GM23338 (cell line): ENCODE results near the gene KIF27. TPM values are rescaled to one million over a fixed set of nuclear protein-coding genes. Genes with fewer than 3 reads are reported as not detected.
A peak's percentile ranks its signal among the peaks of the same experiment; 100 is the strongest.

Experiments
- ATAC-seq: fragments of 200-7000 bp; cut with Tn5 transposase; 3 replicates; pipeline ENCODE4 v1.9.1; 2020
- DNase-seq: peaks from one replicate; pipeline ENCODE4 v3.0.0-alpha.2; 2015; ENCODE audit warnings: low spot score
- H2AFZ ChIP-seq: fragments of 200-600 bp; sonication (generic); 2 replicates; pipeline ENCODE4 v1.8.0; 2016; ENCODE audit warnings: antibody characterized with exemption, mild to moderate bottlenecking, moderate library complexity
- H3F3A ChIP-seq: fragments of 200-600 bp; sonication (generic); replicated peaks from 2 replicates; pipeline ENCODE4 v1.8.0; 2017; ENCODE audit warnings: antibody characterized with exemption, mixed run types, low read depth
- H3K27ac ChIP-seq: fragments of 200-600 bp; sonication (generic); 2 replicates; pipeline ENCODE4 v1.6.1; 2016; ENCODE audit warnings: low read depth
- H3K27me3 ChIP-seq: fragments of 200-600 bp; sonication (generic); 2 replicates; pipeline ENCODE4 v1.8.0; 2016; ENCODE audit warnings: mild to moderate bottlenecking, mixed run types, moderate library complexity; ENCODE audit not compliant: insufficient read depth
- H3K36me3 ChIP-seq: fragments of 200-600 bp; sonication (generic); 2 replicates; pipeline ENCODE4 v1.8.0; 2016; ENCODE audit warnings: mild to moderate bottlenecking; ENCODE audit not compliant: insufficient read depth
- H3K4me1 ChIP-seq: fragments of 200-600 bp; sonication (generic); 2 replicates; pipeline ENCODE4 v1.8.0; 2016; ENCODE audit warnings: mild to moderate bottlenecking, moderate library complexity; ENCODE audit not compliant: insufficient read depth
- H3K4me2 ChIP-seq: fragments of 200-600 bp; sonication (generic); 2 replicates; pipeline ENCODE4 v1.7.1; 2017; ENCODE audit warnings: mixed run types
- H3K4me3 ChIP-seq: fragments of 200-600 bp; sonication (generic); 2 replicates; pipeline ENCODE4 v1.6.1; 2016; ENCODE audit warnings: mixed run types
- H3K79me2 ChIP-seq: fragments of 200-600 bp; sonication (generic); replicated peaks from 2 replicates; pipeline ENCODE4 v1.8.0; 2017; ENCODE audit warnings: mild to moderate bottlenecking; ENCODE audit not compliant: insufficient read depth
- H3K9me2 ChIP-seq: fragments of 200-600 bp; sonication (generic); 2 replicates; pipeline ENCODE4 v1.8.0; 2017; ENCODE audit not compliant: insufficient read depth
- H4K20me1 ChIP-seq: fragments of 200-600 bp; sonication (generic); replicated peaks from 2 replicates; pipeline ENCODE4 v1.8.0; 2017; ENCODE audit warnings: mild to moderate bottlenecking; ENCODE audit not compliant: insufficient read depth
- H3K27ac Mint-ChIP-seq: 2 replicates; pipeline ENCODE4 v1.8.0; 2020; ENCODE audit warnings: inconsistent platforms, mild to moderate bottlenecking, moderate library complexity, mixed read lengths
- H3K27me3 Mint-ChIP-seq: 3 replicates; pipeline ENCODE4 v1.8.0; 2022; ENCODE audit warnings: low read depth, mild to moderate bottlenecking, moderate library complexity, mixed read lengths, inconsistent platforms; ENCODE audit not compliant: insufficient read depth, poor library complexity
- H3K36me3 Mint-ChIP-seq: 3 replicates; pipeline ENCODE4 v1.8.0; 2021; ENCODE audit warnings: low read depth, mild to moderate bottlenecking, inconsistent platforms, moderate library complexity, mixed read lengths
- H3K4me1 Mint-ChIP-seq: 3 replicates; pipeline ENCODE4 v1.8.0; 2020; ENCODE audit warnings: mild to moderate bottlenecking, inconsistent platforms, mixed read lengths
- H3K4me3 Mint-ChIP-seq: 3 replicates; pipeline ENCODE4 v1.8.0; 2021; ENCODE audit warnings: moderate library complexity, mild to moderate bottlenecking, inconsistent platforms, mixed read lengths
- H3K9me3 Mint-ChIP-seq: 3 replicates; pipeline ENCODE4 v1.8.0; 2020; ENCODE audit warnings: moderate library complexity, mild to moderate bottlenecking, inconsistent platforms, mixed read lengths
- CREB1 ChIP-seq: fragments of 250-450 bp; sonication (Bioruptor Pico); IDR thresholded peaks from 2 replicates; pipeline ENCODE4 v1.5.0; 2020; ENCODE audit warnings: low read depth, mild to moderate bottlenecking, moderate library complexity
- EZH2 ChIP-seq: fragments of 200-600 bp; sonication (generic); IDR thresholded peaks from one replicate; pipeline ENCODE4 v1.8.0; 2017; ENCODE audit warnings: antibody characterized with exemption, mild to moderate bottlenecking, low read depth; ENCODE audit not compliant: unreplicated experiment
- EZH2phosphoT487 ChIP-seq: fragments of 200-600 bp; sonication (generic); IDR thresholded peaks from one replicate; pipeline ENCODE4 v1.8.1; 2018; ENCODE audit warnings: antibody characterized with exemption; ENCODE audit not compliant: unreplicated experiment
- JUNB ChIP-seq: IDR thresholded peaks from one replicate; pipeline ENCODE4 v1.6.1; 2016; ENCODE audit warnings: antibody characterized with exemption; ENCODE audit not compliant: unreplicated experiment
- NANOG ChIP-seq: IDR thresholded peaks from 2 replicates; pipeline ENCODE4 v1.6.1; 2016; ENCODE audit warnings: antibody characterized with exemption, borderline replicate concordance
- POLR2AphosphoS5 ChIP-seq: IDR thresholded peaks from 2 replicates; pipeline ENCODE4 v1.6.1; 2016; ENCODE audit warnings: antibody characterized with exemption, low read depth
- STAT1 ChIP-seq: IDR thresholded peaks from one replicate; pipeline ENCODE4 v1.6.1; 2016; ENCODE audit warnings: antibody characterized with exemption; ENCODE audit not compliant: unreplicated experiment
- ZNF114 ChIP-seq: fragments of 250-450 bp; sonication (Bioruptor Pico); IDR thresholded peaks from 2 replicates; pipeline ENCODE4 v1.5.0; 2020; ENCODE audit warnings: mild to moderate bottlenecking, moderate library complexity
- ZNF331 ChIP-seq: fragments of 250-450 bp; sonication (Bioruptor Pico); IDR thresholded peaks from 2 replicates; pipeline ENCODE4 v1.5.0; 2020; ENCODE audit warnings: low read depth, mild to moderate bottlenecking, moderate library complexity
- polyA plus RNA-seq: library from polyadenylated mRNA; unstranded; fragments of >200 nt; fragmentation: Nextera tagmentation; extraction: Ambion mirVana; gene quantifications from 2 replicates; pipeline ENCODE4 v1.2.1, GENCODE V29; 2016
- total RNA-seq: library from RNA; depleted of rRNA; stranded (reverse); fragments of >200 nt; shearing (Covaris generic); gene quantifications from 2 replicates; pipeline ENCODE4 v1.2.3, GENCODE V29; 2014
- TF ChIP-seq, protein P1 (sequence below): fragments of 250-450 bp; sonication (Bioruptor Pico); IDR thresholded peaks from 2 replicates; pipeline ENCODE4 v1.5.0; 2020; ENCODE audit warnings: mild to moderate bottlenecking, moderate library complexity
- TF ChIP-seq, protein P2 (sequence below): IDR thresholded peaks from 2 replicates; pipeline ENCODE4 v1.6.1; 2016; ENCODE audit warnings: antibody characterized with exemption
- TF ChIP-seq, protein P3 (sequence below), 2 experiments: fragments of 200-600 bp in 1 of 2; sonication (generic) in 1 of 2; conservative IDR thresholded peaks; 2 replicates each; pipeline versions ENCODE4 v1.5.1 to v1.6.1; 2016 to 2017; ENCODE audit warnings: antibody characterized with exemption in 2 of 2, low read depth in 2 of 2, mild to moderate bottlenecking in 2 of 2, moderate library complexity in 1 of 2
- TF ChIP-seq, protein P4 (sequence below): IDR thresholded peaks from one replicate; pipeline ENCODE4 v1.6.1; 2018; ENCODE audit warnings: antibody characterized with exemption; ENCODE audit not compliant: unreplicated experiment

Gene KIF27
- total and polyA plus RNA-seq, 2 experiments from 2014 or later, result 3.3 to 8.2 TPM

DNA sequence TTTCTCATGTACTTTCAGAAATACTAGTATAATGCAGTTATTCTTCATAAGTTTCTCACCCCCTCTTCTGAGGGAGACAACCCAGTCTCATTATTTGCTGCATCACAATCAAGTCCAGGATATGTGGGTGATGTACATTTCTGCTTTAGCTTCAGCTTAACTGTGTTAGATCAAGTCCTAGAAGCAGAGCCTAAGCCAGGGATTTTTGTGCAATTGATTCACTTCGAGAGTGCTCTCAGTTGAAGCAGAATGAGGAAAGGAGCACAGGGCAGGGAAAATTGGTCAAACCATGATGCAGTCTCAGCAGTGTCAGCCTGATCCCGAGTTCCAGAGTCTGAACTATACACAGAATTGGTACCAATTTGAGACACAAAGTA is 43.7 kb upstream of the KIF27 start (continued):
- TF ChIP-seq, protein P1, sequence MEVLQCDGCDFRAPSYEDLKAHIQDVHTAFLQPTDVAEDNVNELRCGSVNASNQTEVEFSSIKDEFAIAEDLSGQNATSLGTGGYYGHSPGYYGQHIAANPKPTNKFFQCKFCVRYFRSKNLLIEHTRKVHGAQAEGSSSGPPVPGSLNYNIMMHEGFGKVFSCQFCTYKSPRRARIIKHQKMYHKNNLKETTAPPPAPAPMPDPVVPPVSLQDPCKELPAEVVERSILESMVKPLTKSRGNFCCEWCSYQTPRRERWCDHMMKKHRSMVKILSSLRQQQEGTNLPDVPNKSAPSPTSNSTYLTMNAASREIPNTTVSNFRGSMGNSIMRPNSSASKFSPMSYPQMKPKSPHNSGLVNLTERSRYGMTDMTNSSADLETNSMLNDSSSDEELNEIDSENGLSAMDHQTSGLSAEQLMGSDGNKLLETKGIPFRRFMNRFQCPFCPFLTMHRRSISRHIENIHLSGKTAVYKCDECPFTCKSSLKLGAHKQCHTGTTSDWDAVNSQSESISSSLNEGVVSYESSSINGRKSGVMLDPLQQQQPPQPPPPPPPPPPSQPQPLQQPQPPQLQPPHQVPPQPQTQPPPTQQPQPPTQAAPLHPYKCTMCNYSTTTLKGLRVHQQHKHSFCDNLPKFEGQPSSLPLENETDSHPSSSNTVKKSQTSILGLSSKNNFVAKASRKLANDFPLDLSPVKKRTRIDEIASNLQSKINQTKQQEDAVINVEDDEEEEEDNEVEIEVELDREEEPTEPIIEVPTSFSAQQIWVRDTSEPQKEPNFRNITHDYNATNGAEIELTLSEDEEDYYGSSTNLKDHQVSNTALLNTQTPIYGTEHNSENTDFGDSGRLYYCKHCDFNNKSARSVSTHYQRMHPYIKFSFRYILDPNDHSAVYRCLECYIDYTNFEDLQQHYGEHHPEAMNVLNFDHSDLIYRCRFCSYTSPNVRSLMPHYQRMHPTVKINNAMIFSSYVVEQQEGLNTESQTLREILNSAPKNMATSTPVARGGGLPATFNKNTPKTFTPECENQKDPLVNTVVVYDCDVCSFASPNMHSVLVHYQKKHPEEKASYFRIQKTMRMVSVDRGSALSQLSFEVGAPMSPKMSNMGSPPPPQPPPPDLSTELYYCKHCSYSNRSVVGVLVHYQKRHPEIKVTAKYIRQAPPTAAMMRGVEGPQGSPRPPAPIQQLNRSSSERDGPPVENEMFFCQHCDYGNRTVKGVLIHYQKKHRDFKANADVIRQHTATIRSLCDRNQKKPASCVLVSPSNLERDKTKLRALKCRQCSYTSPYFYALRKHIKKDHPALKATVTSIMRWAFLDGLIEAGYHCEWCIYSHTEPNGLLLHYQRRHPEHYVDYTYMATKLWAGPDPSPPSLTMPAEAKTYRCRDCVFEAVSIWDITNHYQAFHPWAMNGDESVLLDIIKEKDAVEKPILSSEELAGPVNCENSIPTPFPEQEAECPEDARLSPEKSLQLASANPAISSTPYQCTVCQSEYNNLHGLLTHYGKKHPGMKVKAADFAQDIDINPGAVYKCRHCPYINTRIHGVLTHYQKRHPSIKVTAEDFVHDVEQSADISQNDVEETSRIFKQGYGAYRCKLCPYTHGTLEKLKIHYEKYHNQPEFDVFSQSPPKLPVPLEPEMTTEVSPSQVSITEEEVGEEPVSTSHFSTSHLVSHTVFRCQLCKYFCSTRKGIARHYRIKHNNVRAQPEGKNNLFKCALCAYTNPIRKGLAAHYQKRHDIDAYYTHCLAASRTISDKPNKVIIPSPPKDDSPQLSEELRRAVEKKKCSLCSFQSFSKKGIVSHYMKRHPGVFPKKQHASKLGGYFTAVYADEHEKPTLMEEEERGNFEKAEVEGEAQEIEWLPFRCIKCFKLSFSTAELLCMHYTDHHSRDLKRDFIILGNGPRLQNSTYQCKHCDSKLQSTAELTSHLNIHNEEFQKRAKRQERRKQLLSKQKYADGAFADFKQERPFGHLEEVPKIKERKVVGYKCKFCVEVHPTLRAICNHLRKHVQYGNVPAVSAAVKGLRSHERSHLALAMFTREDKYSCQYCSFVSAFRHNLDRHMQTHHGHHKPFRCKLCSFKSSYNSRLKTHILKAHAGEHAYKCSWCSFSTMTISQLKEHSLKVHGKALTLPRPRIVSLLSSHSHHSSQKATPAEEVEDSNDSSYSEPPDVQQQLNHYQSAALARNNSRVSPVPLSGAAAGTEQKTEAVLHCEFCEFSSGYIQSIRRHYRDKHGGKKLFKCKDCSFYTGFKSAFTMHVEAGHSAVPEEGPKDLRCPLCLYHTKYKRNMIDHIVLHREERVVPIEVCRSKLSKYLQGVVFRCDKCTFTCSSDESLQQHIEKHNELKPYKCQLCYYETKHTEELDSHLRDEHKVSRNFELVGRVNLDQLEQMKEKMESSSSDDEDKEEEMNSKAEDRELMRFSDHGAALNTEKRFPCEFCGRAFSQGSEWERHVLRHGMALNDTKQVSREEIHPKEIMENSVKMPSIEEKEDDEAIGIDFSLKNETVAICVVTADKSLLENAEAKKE (CRISPR knock-in tag), result no peak
- TF ChIP-seq, protein P2, sequence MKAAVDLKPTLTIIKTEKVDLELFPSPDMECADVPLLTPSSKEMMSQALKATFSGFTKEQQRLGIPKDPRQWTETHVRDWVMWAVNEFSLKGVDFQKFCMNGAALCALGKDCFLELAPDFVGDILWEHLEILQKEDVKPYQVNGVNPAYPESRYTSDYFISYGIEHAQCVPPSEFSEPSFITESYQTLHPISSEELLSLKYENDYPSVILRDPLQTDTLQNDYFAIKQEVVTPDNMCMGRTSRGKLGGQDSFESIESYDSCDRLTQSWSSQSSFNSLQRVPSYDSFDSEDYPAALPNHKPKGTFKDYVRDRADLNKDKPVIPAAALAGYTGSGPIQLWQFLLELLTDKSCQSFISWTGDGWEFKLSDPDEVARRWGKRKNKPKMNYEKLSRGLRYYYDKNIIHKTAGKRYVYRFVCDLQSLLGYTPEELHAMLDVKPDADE, result no peak
- TF ChIP-seq EZH2 (no peak), STAT1 (no peak), ZNF114 (CRISPR knock-in tag) (no peak), JUNB (no peak), POLR2AphosphoS5 (no peak)

DNA sequence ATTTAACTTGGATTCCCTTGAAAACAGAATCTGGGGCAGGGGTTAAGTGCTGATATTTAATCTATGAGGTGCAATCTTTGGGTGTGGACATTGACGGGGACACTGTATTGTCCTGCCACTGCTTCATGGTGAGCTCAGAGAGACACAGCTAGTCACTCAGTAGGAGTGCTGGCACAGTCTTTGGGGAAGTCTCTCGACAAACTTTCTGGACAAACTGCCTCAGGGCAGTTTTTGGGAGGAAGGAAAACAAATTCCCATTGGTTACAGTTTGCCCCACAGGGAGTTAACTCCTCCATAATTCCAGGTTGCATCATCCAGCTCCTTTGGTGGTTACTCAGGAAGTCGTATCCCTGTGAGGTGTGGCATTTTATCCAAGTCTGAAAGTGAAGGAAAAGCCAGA is 40.9 kb upstream of the KIF27 start:
- no peak overlapping the region for H3K4me2 ChIP-seq
- Mint-ChIP-seq H3K4me1 (0 out of 3 replicates have a peak, but pooled peaks cover 2% of the 10 kb centered on the region), H3K27ac (no peak overlapping the region), H3K36me3 (peaks cover 10% of the 10 kb centered on the region; the same call in 2 of the 3 replicates), H3K9me3 (no peaks in the 10 kb centered on the region; the same call in 1 of the 3 replicates), H3K4me3 (no peak overlapping the region), H3K27me3 (peaks cover 19% of the 10 kb centered on the region)
- peaks cover 23% of the 10 kb centered on the region for H3F3A ChIP-seq
- no peaks in the 10 kb centered on the region for H3K9me2 ChIP-seq
- H4K20me1 ChIP-seq, result no peaks in the 10 kb centered on the region
- no peak overlapping the region; the same call in 1 of the 2 replicates for H2AFZ ChIP-seq
- DNase-seq, result peak; percentile 40
- no peak overlapping the region for H3K4me3 ChIP-seq
- H3K4me1 ChIP-seq, result no peaks in the 10 kb centered on the region; the same call in 1 of the 2 replicates
- H3K36me3 ChIP-seq, result no peaks in the 10 kb centered on the region
- no peak overlapping the region for H3K27ac ChIP-seq
- H3K79me2 ChIP-seq, result no peaks in the 10 kb centered on the region
- no peaks in the 10 kb centered on the region for H3K27me3 ChIP-seq
- ATAC-seq, result no peak
- TF ChIP-seq, protein P3, sequence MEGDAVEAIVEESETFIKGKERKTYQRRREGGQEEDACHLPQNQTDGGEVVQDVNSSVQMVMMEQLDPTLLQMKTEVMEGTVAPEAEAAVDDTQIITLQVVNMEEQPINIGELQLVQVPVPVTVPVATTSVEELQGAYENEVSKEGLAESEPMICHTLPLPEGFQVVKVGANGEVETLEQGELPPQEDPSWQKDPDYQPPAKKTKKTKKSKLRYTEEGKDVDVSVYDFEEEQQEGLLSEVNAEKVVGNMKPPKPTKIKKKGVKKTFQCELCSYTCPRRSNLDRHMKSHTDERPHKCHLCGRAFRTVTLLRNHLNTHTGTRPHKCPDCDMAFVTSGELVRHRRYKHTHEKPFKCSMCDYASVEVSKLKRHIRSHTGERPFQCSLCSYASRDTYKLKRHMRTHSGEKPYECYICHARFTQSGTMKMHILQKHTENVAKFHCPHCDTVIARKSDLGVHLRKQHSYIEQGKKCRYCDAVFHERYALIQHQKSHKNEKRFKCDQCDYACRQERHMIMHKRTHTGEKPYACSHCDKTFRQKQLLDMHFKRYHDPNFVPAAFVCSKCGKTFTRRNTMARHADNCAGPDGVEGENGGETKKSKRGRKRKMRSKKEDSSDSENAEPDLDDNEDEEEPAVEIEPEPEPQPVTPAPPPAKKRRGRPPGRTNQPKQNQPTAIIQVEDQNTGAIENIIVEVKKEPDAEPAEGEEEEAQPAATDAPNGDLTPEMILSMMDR (conservative IDR thresholded peaks at IDR 0.05; ENCODE audit: low read depth in 2 of 2), result no peak
- TF ChIP-seq ZNF331, result no peak
- no peak for TF ChIP-seq POLR2AphosphoS5
- TF ChIP-seq EZH2phosphoT487, result no peak
- TF ChIP-seq, protein P4, sequence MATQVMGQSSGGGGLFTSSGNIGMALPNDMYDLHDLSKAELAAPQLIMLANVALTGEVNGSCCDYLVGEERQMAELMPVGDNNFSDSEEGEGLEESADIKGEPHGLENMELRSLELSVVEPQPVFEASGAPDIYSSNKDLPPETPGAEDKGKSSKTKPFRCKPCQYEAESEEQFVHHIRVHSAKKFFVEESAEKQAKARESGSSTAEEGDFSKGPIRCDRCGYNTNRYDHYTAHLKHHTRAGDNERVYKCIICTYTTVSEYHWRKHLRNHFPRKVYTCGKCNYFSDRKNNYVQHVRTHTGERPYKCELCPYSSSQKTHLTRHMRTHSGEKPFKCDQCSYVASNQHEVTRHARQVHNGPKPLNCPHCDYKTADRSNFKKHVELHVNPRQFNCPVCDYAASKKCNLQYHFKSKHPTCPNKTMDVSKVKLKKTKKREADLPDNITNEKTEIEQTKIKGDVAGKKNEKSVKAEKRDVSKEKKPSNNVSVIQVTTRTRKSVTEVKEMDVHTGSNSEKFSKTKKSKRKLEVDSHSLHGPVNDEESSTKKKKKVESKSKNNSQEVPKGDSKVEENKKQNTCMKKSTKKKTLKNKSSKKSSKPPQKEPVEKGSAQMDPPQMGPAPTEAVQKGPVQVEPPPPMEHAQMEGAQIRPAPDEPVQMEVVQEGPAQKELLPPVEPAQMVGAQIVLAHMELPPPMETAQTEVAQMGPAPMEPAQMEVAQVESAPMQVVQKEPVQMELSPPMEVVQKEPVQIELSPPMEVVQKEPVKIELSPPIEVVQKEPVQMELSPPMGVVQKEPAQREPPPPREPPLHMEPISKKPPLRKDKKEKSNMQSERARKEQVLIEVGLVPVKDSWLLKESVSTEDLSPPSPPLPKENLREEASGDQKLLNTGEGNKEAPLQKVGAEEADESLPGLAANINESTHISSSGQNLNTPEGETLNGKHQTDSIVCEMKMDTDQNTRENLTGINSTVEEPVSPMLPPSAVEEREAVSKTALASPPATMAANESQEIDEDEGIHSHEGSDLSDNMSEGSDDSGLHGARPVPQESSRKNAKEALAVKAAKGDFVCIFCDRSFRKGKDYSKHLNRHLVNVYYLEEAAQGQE, result no peak
- TF ChIP-seq ZNF114 (CRISPR knock-in tag), result no peak
- TF ChIP-seq JUNB, result no peak
- TF ChIP-seq EZH2, result no peak
- TF ChIP-seq CREB1 (CRISPR knock-in tag), result no peak
- no peak for TF ChIP-seq STAT1
- no peak for TF ChIP-seq NANOG
